ENCODE measurements around the gene LRRC1. TPM values are rescaled to one million over a fixed set of nuclear protein-coding genes. Genes with fewer than 3 reads are reported as not detected.

Gene LRRC1
- total and polyA plus RNA-seq, 8 donors: 8.6 to 16.4 (median 10.3) TPM

DNA sequence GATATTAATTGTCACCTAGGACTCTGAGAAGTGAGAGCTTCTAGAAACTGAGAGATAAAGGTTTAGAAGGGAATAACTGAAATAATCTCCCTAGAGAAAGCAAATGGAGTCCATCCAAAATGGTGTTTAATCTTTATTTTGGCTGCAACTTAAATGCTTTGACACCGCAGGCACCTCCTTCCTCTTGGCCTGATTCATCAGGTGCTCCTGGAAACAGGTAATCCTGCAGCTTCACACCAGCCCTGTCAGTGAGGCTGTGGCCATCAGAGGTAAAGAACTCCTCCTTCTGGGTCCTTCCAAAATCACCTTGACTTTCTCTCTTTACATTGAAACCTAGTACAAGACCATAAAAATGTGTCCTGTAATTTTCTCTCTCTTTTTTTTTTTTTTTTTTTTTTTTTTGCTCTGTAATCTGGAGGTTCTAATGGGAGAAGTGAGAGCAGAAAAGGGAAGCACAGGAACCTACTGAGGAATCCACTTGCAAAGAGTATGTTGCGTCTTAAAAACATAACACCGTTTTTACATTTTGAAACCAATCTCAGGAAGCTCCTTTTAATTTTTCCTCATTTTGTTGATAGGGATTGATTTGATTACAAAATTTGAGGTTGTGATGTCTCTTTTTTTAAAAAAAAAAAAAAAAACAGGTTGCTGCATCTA is 124.2 kb downstream of the LRRC1 start:
- Histone ChIP-seq H3K4me3 (no peak overlapping the region), H3K27me3 (no peaks in the 10 kb centered on the region), H3K27ac (no peak overlapping the region), H3K4me1 (no peaks in the 10 kb centered on the region), H3K9me3 (no peaks in the 10 kb centered on the region), H3K36me3 (no peaks in the 10 kb centered on the region)
- intact Hi-C loops (cut with DNase I): no loop called here
- TF ChIP-seq, protein P1, sequence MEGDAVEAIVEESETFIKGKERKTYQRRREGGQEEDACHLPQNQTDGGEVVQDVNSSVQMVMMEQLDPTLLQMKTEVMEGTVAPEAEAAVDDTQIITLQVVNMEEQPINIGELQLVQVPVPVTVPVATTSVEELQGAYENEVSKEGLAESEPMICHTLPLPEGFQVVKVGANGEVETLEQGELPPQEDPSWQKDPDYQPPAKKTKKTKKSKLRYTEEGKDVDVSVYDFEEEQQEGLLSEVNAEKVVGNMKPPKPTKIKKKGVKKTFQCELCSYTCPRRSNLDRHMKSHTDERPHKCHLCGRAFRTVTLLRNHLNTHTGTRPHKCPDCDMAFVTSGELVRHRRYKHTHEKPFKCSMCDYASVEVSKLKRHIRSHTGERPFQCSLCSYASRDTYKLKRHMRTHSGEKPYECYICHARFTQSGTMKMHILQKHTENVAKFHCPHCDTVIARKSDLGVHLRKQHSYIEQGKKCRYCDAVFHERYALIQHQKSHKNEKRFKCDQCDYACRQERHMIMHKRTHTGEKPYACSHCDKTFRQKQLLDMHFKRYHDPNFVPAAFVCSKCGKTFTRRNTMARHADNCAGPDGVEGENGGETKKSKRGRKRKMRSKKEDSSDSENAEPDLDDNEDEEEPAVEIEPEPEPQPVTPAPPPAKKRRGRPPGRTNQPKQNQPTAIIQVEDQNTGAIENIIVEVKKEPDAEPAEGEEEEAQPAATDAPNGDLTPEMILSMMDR (IDR thresholded peaks at IDR 0.05): no peak
- no peak for DNase-seq
- ATAC-seq: no peak

DNA sequence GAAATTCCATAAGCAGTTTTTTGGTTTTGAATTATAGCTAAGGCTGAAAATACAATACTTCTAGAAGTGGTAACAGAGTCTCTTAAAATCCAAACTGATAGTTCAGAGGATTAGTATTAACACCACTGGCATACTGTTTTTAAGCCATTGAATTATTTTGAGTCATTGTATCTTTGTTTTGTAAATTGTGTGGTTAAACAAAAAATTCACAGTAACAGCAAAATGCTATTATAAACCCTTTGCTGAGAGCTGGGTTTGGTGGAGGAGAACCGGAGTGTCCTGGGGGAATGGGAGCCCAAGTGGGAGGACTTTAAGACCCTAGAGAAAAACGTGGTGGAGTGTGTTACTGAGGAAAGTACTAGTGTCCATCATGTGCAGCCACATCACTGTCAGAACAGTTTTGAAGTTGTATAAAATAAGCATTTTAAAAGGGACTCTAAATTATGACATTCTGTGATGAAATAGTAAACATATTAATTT is 125.1 kb downstream of the LRRC1 start:
- no peaks in the 10 kb centered on the region for H3K4me1 ChIP-seq
- no peaks in the 10 kb centered on the region for H3K36me3 ChIP-seq
- no peak overlapping the region for H3K4me3 ChIP-seq
- ATAC-seq: no peak
- H3K9me3 ChIP-seq: no peaks in the 10 kb centered on the region
- no peak for DNase-seq
- intact Hi-C loops (cut with DNase I): no loop called here
- no peak overlapping the region for H3K27ac ChIP-seq
- TF ChIP-seq, protein P1 (IDR thresholded peaks at IDR 0.05): no peak
- H3K27me3 ChIP-seq: no peaks in the 10 kb centered on the region

DNA sequence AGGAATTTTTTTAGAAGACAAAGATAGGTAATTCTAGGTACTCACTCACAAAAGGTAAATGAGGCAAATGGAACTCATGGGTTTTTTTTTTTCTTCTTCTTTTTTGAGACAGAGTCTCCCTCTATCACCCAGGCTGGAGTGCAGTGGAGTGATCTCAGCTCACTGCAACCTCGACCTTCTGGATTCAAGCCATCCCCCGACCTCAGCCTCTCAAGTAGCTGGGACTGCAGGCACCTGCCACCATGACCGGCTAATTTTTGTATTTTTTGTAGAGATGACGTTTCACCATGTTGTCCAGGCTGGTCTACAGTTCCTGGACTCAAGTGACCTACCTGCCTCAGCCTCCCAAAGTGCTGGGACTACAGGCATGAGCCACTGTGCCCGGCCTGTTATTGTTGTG is 126.1 kb downstream of the LRRC1 start:
- TF ChIP-seq, protein P1 (IDR thresholded peaks at IDR 0.05): no peak
- Histone ChIP-seq H3K27me3 (no peaks in the 10 kb centered on the region), H3K4me1 (no peaks in the 10 kb centered on the region), H3K36me3 (no peaks in the 10 kb centered on the region), H3K27ac (no peak overlapping the region), H3K4me3 (no peak overlapping the region), H3K9me3 (no peaks in the 10 kb centered on the region)
- intact Hi-C loops (cut with DNase I): no loop called here
- ATAC-seq (no peak), DNase-seq (no peak)

DNA sequence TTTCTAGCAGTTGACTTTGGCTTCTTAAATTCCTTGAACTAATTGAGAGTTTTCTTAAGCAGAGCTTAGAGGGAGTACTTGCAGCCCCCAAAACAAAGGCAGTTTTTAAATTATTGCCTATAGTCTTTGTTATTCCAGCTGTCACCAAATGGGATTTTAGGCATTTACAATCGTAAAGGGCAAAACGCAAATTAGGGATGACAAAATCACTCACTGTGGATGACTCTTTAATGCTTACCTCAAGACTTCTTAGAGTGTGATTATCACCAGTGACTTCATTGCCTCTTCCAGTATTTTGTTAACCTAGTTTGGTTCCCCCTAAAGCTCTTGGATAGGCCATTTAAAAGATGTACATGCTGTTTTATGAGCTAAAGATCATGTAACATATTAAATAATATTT is 126.8 kb downstream of the LRRC1 start:
- H3K27me3 ChIP-seq: no peaks in the 10 kb centered on the region
- H3K36me3 ChIP-seq: no peaks in the 10 kb centered on the region
- intact Hi-C loops (cut with DNase I): no loop called here
- ATAC-seq: no peak
- no peak for DNase-seq
- H3K9me3 ChIP-seq: no peaks in the 10 kb centered on the region
- peaks cover 0 to 2% of the 10 kb centered on the region in 2 donors for H3K4me1 ChIP-seq
- H3K27ac ChIP-seq: no peak overlapping the region
- no peak overlapping the region for H3K4me3 ChIP-seq
- TF ChIP-seq, protein P1 (IDR thresholded peaks at IDR 0.05): no peak

DNA sequence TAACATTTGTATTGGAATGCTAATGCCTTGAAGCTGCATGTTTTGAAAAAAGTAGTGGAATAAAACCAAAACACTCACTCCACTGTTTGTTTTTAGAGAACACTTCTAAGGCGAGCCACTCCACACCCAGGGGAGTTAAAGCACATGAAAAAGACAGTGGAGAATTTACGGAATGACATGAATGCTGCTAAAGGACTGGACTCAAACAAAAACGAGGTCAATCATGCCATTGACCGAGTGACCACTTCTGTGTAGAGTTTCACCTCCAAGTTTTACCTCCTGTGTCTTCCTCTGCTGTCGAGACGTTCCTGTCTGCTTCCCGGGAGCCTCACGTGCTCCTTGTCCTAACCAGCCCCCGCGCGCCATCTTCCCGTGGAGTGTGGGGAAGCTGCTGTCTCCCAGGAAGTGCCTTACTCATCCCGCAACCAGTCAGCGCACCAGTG is 127.8 kb downstream of the LRRC1 start:
- H3K27me3 ChIP-seq: no peaks in the 10 kb centered on the region
- TF ChIP-seq, protein P1 (IDR thresholded peaks at IDR 0.05): no peak
- peaks cover under 1 to 3% of the 10 kb centered on the region in 2 donors for H3K4me1 ChIP-seq
- H3K4me3 ChIP-seq: no peak overlapping the region
- DNase-seq: peak in 1 of 4 donors; percentile 64
- H3K9me3 ChIP-seq: no peaks in the 10 kb centered on the region
- no peaks in the 10 kb centered on the region for H3K36me3 ChIP-seq
- peak; percentile 68 for ATAC-seq
- intact Hi-C loops (cut with DNase I): no loop called here
- H3K27ac ChIP-seq: no peak overlapping the region

All from left lung (tissue), 10 donors.